CD4-positive, alpha-beta T cell treated with Interleukin-6 for 4 hours (primary cell): ENCODE results near the gene PIK3CA.
A peak's percentile ranks its signal among the peaks of the same experiment; 100 is the strongest.
"Not testable (repeated sequence)": the region's sequence is repeated elsewhere in the genome, so short reads cannot be mapped to it uniquely, and the experiment has no call there.

ENCODE experiments used
- DNase-seq: peaks from one replicate; pipeline ENCODE4 v3.0.0-alpha.2; 2020; ENCODE audit warnings: mixed read lengths

PIK3CA gene

GRCh38 chr3:179215550-179215949 lies 67.4 kb downstream of the PIK3CA start:
- DNase-seq: not testable (repeated sequence)

GRCh38 chr3:179218213-179218612 lies 70.1 kb downstream of the PIK3CA start:
- DNase-seq: not testable (repeated sequence)

GRCh38 chr3:179223548-179223947 lies 75.4 kb downstream of the PIK3CA start:
- no peak for DNase-seq

- DNase-seq: no peak
Observed at GRCh38 chr3:179224584-179224983, 76.4 kb downstream of the PIK3CA start.

- no peak for DNase-seq
Observed at GRCh38 chr3:179227349-179227748, 79.2 kb downstream of the PIK3CA start.

- no peak for DNase-seq
Observed at GRCh38 chr3:179229177-179229576, 81.0 kb downstream of the PIK3CA start.

- DNase-seq: no peak
Observed at GRCh38 chr3:179233043-179233442, 84.9 kb downstream of the PIK3CA start.

- DNase-seq: no peak
Observed at GRCh38 chr3:179234199-179234598, 86.0 kb downstream of the PIK3CA start.

GRCh38 chr3:179236669-179237301 lies 88.6 kb downstream of the PIK3CA start:
- no peak for DNase-seq

GRCh38 chr3:179240299-179240698 lies 92.1 kb downstream of the PIK3CA start:
- DNase-seq: not testable (repeated sequence)

- DNase-seq: not testable (repeated sequence)
Observed at GRCh38 chr3:179242859-179243258, 94.7 kb downstream of the PIK3CA start.

- no peak for DNase-seq
Observed at GRCh38 chr3:179244878-179245277, 96.7 kb downstream of the PIK3CA start.

- DNase-seq: no peak
Observed at GRCh38 chr3:179247289-179248015, 99.3 kb downstream of the PIK3CA start.

GRCh38 chr3:179250803-179251476 lies 102.8 kb downstream of the PIK3CA start, which contains the start of gene KCNMB3:
Gene KCNMB3 (minus strand): TSS chr3:179251114. CDS start chr3:179250990, 124 bp downstream.
- DNase-seq: no peak

- no peak for DNase-seq
Observed at GRCh38 chr3:179256813-179257212, 108.7 kb downstream of the PIK3CA start.

GRCh38 chr3:179257742-179258141 lies 109.6 kb downstream of the PIK3CA start:
- not testable (repeated sequence) for DNase-seq

GRCh38 chr3:179258820-179259219 lies 110.7 kb downstream of the PIK3CA start:
- no peak for DNase-seq

GRCh38 chr3:179259959-179260756 lies 112.0 kb downstream of the PIK3CA start:
- not testable (repeated sequence) for DNase-seq

GRCh38 chr3:179260949-179261765 lies 113.0 kb downstream of the PIK3CA start:
- peak; percentile 77 for DNase-seq

GRCh38 chr3:179263134-179263533 lies 115.0 kb downstream of the PIK3CA start:
- no peak for DNase-seq

- no peak for DNase-seq
Observed at GRCh38 chr3:179264449-179264848, 116.3 kb downstream of the PIK3CA start.

GRCh38 chr3:179265092-179265491 lies 116.9 kb downstream of the PIK3CA start:
- no peak for DNase-seq
